Measurements from ENCODE around the gene ZNF638. TPM values are rescaled to one million over a fixed set of nuclear protein-coding genes. Genes with fewer than 3 reads are reported as not detected.

Gene ZNF638
- total RNA-seq, 1 donor from 2014 or later: 211 TPM

- TF ChIP-seq, protein P1, sequence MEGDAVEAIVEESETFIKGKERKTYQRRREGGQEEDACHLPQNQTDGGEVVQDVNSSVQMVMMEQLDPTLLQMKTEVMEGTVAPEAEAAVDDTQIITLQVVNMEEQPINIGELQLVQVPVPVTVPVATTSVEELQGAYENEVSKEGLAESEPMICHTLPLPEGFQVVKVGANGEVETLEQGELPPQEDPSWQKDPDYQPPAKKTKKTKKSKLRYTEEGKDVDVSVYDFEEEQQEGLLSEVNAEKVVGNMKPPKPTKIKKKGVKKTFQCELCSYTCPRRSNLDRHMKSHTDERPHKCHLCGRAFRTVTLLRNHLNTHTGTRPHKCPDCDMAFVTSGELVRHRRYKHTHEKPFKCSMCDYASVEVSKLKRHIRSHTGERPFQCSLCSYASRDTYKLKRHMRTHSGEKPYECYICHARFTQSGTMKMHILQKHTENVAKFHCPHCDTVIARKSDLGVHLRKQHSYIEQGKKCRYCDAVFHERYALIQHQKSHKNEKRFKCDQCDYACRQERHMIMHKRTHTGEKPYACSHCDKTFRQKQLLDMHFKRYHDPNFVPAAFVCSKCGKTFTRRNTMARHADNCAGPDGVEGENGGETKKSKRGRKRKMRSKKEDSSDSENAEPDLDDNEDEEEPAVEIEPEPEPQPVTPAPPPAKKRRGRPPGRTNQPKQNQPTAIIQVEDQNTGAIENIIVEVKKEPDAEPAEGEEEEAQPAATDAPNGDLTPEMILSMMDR (IDR thresholded peaks at IDR 0.05; ENCODE audit: partially characterized antibody, unreplicated experiment): no peak
- H3K4me3 Mint-ChIP-seq (ENCODE audit: unreplicated experiment): peak overlapping the region; percentile 74
Measured at GRCh38 chr2:71419145-71419544, 87.6 kb downstream of the ZNF638 start.

DNA sequence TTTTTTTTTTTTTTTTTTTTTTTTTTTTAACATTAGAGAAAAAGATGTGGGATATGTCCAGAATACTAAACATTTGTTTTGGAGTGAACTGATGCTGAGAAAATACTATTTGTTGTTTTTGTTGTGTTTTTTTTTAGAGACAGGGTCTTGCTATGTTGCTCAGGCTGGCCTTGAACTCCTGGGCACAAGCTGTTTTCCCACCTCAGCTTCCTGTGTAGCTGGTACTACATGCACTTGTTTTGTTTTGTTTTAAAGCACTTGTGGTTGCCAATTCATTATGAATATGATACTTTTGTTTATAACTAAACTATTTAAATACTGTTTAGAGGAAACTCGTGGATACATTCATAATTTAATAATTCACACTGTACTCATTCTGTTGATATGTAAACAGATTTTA is 88.4 kb downstream of the ZNF638 start:
- no peak for DNase-seq
- peaks cover 2% of the 10 kb centered on the region for H3K27me3 Mint-ChIP-seq (ENCODE audit: unreplicated experiment)
- H3K36me3 Mint-ChIP-seq (ENCODE audit: unreplicated experiment): no peaks in the 10 kb centered on the region
- H3K9me3 Mint-ChIP-seq (ENCODE audit: unreplicated experiment): peaks cover 5% of the 10 kb centered on the region
- TF ChIP-seq, protein P1 (IDR thresholded peaks at IDR 0.05; ENCODE audit: partially characterized antibody, unreplicated experiment): no peak
- no peak overlapping the region for H3K4me3 Mint-ChIP-seq (ENCODE audit: unreplicated experiment)
- no peak overlapping the region for H3K27ac Mint-ChIP-seq (ENCODE audit: unreplicated experiment)
- H3K4me1 Mint-ChIP-seq (ENCODE audit: low read depth, unreplicated experiment): peaks cover 10% of the 10 kb centered on the region

More at GRCh38 chr2:71419145-71419544, 87.6 kb downstream of the ZNF638 start:
- DNase-seq: no peak
- peaks cover 2% of the 10 kb centered on the region for H3K27me3 Mint-ChIP-seq (ENCODE audit: unreplicated experiment)
- peaks cover 5% of the 10 kb centered on the region for H3K9me3 Mint-ChIP-seq (ENCODE audit: unreplicated experiment)
- H3K27ac Mint-ChIP-seq (ENCODE audit: unreplicated experiment): no peak overlapping the region
- no peaks in the 10 kb centered on the region for H3K36me3 Mint-ChIP-seq (ENCODE audit: unreplicated experiment)
- H3K4me1 Mint-ChIP-seq (ENCODE audit: low read depth, unreplicated experiment): peaks cover 10% of the 10 kb centered on the region

GRCh38 chr2:71422786-71423185 is 91.2 kb downstream of the ZNF638 start:
- H3K27ac Mint-ChIP-seq (ENCODE audit: unreplicated experiment): no peak overlapping the region
- H3K27me3 Mint-ChIP-seq (ENCODE audit: unreplicated experiment): peaks cover 2% of the 10 kb centered on the region
- H3K36me3 Mint-ChIP-seq (ENCODE audit: unreplicated experiment): peaks cover 4% of the 10 kb centered on the region
- TF ChIP-seq, protein P1 (IDR thresholded peaks at IDR 0.05; ENCODE audit: partially characterized antibody, unreplicated experiment): no peak
- peaks cover 1% of the 10 kb centered on the region for H3K9me3 Mint-ChIP-seq (ENCODE audit: unreplicated experiment)
- no peak overlapping the region for H3K4me3 Mint-ChIP-seq (ENCODE audit: unreplicated experiment)
- no peak for DNase-seq
- H3K4me1 Mint-ChIP-seq (ENCODE audit: low read depth, unreplicated experiment): peaks cover 7% of the 10 kb centered on the region

DNA sequence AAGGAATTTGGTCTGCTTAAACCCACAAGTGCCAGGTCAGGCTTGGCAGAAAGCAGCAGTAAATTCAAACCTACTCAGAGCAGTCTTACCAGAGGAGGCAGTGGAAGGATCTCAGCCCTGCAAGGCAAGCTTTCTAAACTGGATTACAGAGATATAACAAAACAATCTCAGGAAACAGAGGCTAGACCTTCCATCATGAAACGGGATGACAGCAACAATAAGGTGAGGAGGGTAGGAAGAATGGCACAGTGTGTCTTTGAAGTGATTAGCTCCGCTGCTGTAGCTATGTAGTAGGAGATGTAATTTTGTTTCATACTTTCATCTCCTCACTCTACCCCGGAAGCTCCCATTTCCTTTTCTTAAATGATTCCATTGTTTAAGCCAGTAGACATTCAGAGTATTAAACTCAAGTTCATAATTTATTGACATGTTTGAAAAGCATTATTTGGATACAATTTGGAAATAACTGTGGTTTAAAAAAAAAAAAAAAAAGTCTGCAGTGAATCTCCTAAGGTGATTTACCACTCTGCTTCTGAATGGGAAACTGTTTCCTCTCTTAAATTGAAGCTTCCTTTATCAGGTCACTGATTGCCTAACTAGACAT is 92.3 kb downstream of the ZNF638 start:
- Mint-ChIP-seq H3K27me3 (ENCODE audit: unreplicated experiment) (peaks cover 3% of the 10 kb centered on the region), H3K27ac (ENCODE audit: unreplicated experiment) (no peak overlapping the region), H3K36me3 (ENCODE audit: unreplicated experiment) (peaks cover 4% of the 10 kb centered on the region), H3K4me3 (ENCODE audit: unreplicated experiment) (no peak overlapping the region), H3K9me3 (ENCODE audit: unreplicated experiment) (peaks cover 1% of the 10 kb centered on the region), H3K4me1 (ENCODE audit: low read depth, unreplicated experiment) (peaks cover 7% of the 10 kb centered on the region)
- DNase-seq: no peak
- TF ChIP-seq, protein P1 (IDR thresholded peaks at IDR 0.05; ENCODE audit: partially characterized antibody, unreplicated experiment): no peak

GRCh38 chr2:71426721-71427120 is 95.1 kb downstream of the ZNF638 start:
- Mint-ChIP-seq H3K27ac (ENCODE audit: unreplicated experiment) (no peak overlapping the region), H3K4me3 (ENCODE audit: unreplicated experiment) (no peak overlapping the region), H3K9me3 (ENCODE audit: unreplicated experiment) (no peaks in the 10 kb centered on the region), H3K4me1 (ENCODE audit: low read depth, unreplicated experiment) (peaks cover 5% of the 10 kb centered on the region), H3K27me3 (ENCODE audit: unreplicated experiment) (peaks cover 3% of the 10 kb centered on the region), H3K36me3 (ENCODE audit: unreplicated experiment) (peaks cover 4% of the 10 kb centered on the region)
- TF ChIP-seq, protein P1 (IDR thresholded peaks at IDR 0.05; ENCODE audit: partially characterized antibody, unreplicated experiment): no peak
- DNase-seq: no peak

All from glutamatergic neuron (in vitro differentiated cells).